Neuronal stem cell (in vitro differentiated cells): ENCODE results near the gene SLC18B1.

ENCODE experiments used
- DNase-seq: peaks from one replicate; pipeline ENCODE4 v3.0.0-alpha.2; 2013; ENCODE audit warnings: low spot score
- H2AFZ ChIP-seq: one replicate; pipeline ENCODE4 v1.6.1; 2013; ENCODE audit warnings: mild to moderate bottlenecking, low read length, inconsistent platforms
- H2AK5ac ChIP-seq: 2 replicates; pipeline ENCODE4 v1.6.1; 2013; ENCODE audit warnings: low read depth, mild to moderate bottlenecking, inconsistent platforms, low read length, moderate library complexity, mixed read lengths
- H2BK120ac ChIP-seq: 2 replicates; pipeline ENCODE4 v1.6.1; 2013; ENCODE audit warnings: low read depth, mild to moderate bottlenecking, inconsistent platforms, low read length, moderate library complexity, mixed read lengths
- H2BK12ac ChIP-seq: one replicate; pipeline ENCODE4 v1.6.1; 2013; ENCODE audit warnings: low read length, inconsistent platforms
- H2BK15ac ChIP-seq: 2 replicates; pipeline ENCODE4 v1.6.1; 2013; ENCODE audit warnings: mild to moderate bottlenecking, low read length, inconsistent platforms, mixed read lengths
- H2BK5ac ChIP-seq: one replicate; pipeline ENCODE4 v1.6.1; 2013; ENCODE audit warnings: inconsistent platforms, mild to moderate bottlenecking, low read length, moderate library complexity
- H3K14ac ChIP-seq: one replicate; pipeline ENCODE4 v1.6.1; 2013; ENCODE audit warnings: low read length, inconsistent platforms
- H3K18ac ChIP-seq: 2 replicates; pipeline ENCODE4 v1.6.1; 2013; ENCODE audit warnings: low read length, inconsistent platforms
- H3K23ac ChIP-seq: 2 replicates; pipeline ENCODE4 v1.6.1; 2013; ENCODE audit warnings: low read depth, mild to moderate bottlenecking, mixed read lengths, low read length, inconsistent platforms; ENCODE audit not compliant: poor library complexity
- H3K27ac ChIP-seq: replicated peaks from 3 replicates; pipeline ENCODE4 v1.5.1; 2013; ENCODE audit warnings: low read length, inconsistent platforms
- H3K27me3 ChIP-seq, 3 experiments: 2 replicates each; pipeline ENCODE4 v1.6.1; 2013; ENCODE audit warnings: low read length in 3 of 3, mild to moderate bottlenecking in 2 of 3, inconsistent platforms in 1 of 3, low read depth in 1 of 3, mixed read lengths in 1 of 3, moderate library complexity in 1 of 3; ENCODE audit not compliant: control insufficient read depth in 3 of 3, insufficient read depth in 3 of 3
- H3K36me3 ChIP-seq, 2 donors: replicated peaks in 1 of 2; 2 replicates each; pipeline ENCODE4 v1.6.1; 2013; ENCODE audit warnings: low read length in 2 of 2; ENCODE audit not compliant: control insufficient read depth in 2 of 2, insufficient read depth in 2 of 2
- H3K4ac ChIP-seq: 2 replicates; pipeline ENCODE4 v1.6.1; 2013; ENCODE audit warnings: inconsistent platforms, mild to moderate bottlenecking, low read length, moderate library complexity
- H3K4me1 ChIP-seq, 2 donors: 1 replicate in 1 of 2; 2 replicates in 1 of 2; pipeline ENCODE4 v1.6.1; 2013; ENCODE audit warnings: low read length in 2 of 2, low read depth in 1 of 2; ENCODE audit not compliant: control insufficient read depth in 2 of 2, insufficient read depth in 1 of 2
- H3K4me2 ChIP-seq: one replicate; pipeline ENCODE4 v1.6.1; 2013; ENCODE audit warnings: mild to moderate bottlenecking, low read length, inconsistent platforms; ENCODE audit not compliant: insufficient read depth, poor library complexity, severe bottlenecking
- H3K4me3 ChIP-seq, 2 donors: 2 replicates each; pipeline ENCODE4 v1.5.1; 2013; ENCODE audit warnings: low read length in 2 of 2, mild to moderate bottlenecking in 2 of 2, inconsistent platforms in 1 of 2, moderate library complexity in 1 of 2
- H3K79me1 ChIP-seq: one replicate; pipeline ENCODE4 v1.6.1; 2013; ENCODE audit warnings: low read depth, mild to moderate bottlenecking, inconsistent platforms, low read length, moderate library complexity
- H3K9ac ChIP-seq: one replicate; pipeline ENCODE4 v1.6.1; 2013; ENCODE audit warnings: mild to moderate bottlenecking, low read depth, low read length, inconsistent platforms; ENCODE audit not compliant: poor library complexity
- H3K9me3 ChIP-seq, 2 donors: replicated peaks in 1 of 2; 2 replicates each; pipeline versions ENCODE3 to v1.6.1; 2013; ENCODE audit warnings: low read length in 2 of 2, mild to moderate bottlenecking in 2 of 2, inconsistent platforms in 1 of 2, low read depth in 1 of 2, mixed read lengths in 1 of 2, moderate library complexity in 1 of 2; ENCODE audit not compliant: control insufficient read depth in 2 of 2, insufficient read depth in 1 of 2
- H4K8ac ChIP-seq: one replicate; pipeline ENCODE4 v1.6.1; 2013; ENCODE audit warnings: low read depth, mild to moderate bottlenecking, inconsistent platforms, low read length, moderate library complexity
- H4K91ac ChIP-seq: one replicate; pipeline ENCODE4 v1.6.1; 2013; ENCODE audit warnings: low read length, low read depth, mild to moderate bottlenecking, inconsistent platforms; ENCODE audit not compliant: poor library complexity
- WGBS, 2 donors: extraction: QIAGEN DNeasy Blood & Tissue Kit; methylation state at CpG; one replicate each; pipeline ENCODE4 v1.1.7; 2013; ENCODE audit warnings: missing lambda C conversion rate in 2 of 2, mixed read lengths in 1 of 2; ENCODE audit not compliant: insufficient read length in 2 of 2, insufficient replicate concordance in 1 of 2; ENCODE audit errors: extremely low coverage in 2 of 2; 5-methylcytosine and 5-hydroxymethylcytosine counted together

SLC18B1 gene

GRCh38 chr6:132736239-132736638, 62.2 kb downstream of the SLC18B1 start:
- no CpG with 5 or more reads among the region's 1 CpG for WGBS, 2 donors
- Histone ChIP-seq H3K36me3 (no peaks in the 10 kb centered on the region), H2BK12ac (no peak overlapping the region), H4K8ac (no peak overlapping the region), H3K9me3 (no peaks in the 10 kb centered on the region), H3K9ac (no peak overlapping the region), H3K27me3 (peaks cover 0 to 2% (median 0%) of the 10 kb centered on the region in 3 experiments), H3K79me1 (no peaks in the 10 kb centered on the region), H3K4ac (no peak overlapping the region), H2AK5ac (no peak overlapping the region), H2BK120ac (no peak overlapping the region), H3K27ac (no peak overlapping the region), H2BK15ac (no peak overlapping the region), H3K18ac (no peak overlapping the region), H3K14ac (no peak overlapping the region), H4K91ac (no peak overlapping the region), H3K4me1 (no peaks in the 10 kb centered on the region), H3K4me2 (no peak overlapping the region), H3K23ac (no peak overlapping the region), H2BK5ac (no peak overlapping the region), H2AFZ (no peak overlapping the region), H3K4me3 (no peak overlapping the region)
- no peak for DNase-seq

DNA sequence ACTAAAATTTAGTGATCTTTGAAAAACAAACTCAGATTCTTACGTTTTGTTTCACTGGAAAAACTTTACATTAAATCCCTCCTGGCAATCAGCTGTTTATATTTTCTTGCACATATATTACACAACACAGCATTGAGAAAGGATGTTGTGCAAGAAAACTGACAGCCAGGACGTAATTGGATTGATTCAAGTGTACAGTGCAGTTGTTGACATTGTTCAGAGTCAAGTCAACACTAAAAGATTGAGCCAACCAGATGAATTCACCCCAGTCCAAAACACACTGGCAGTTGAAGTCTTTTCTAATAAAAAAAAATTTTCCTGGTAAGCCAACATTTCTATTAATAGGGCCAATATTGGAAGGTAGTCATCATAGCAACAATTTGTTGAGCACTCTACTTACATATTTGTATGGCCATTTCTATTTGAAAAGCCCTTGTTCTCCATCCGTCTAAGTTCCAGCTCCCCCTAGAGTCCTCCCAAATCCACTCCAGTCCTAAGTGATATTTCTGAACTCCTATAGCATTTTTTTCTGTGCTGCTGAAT, 63.7 kb downstream of the SLC18B1 start:
- Histone ChIP-seq H4K91ac (no peak overlapping the region), H3K27me3 (peaks cover 0 to 2% (median 0%) of the 10 kb centered on the region in 3 experiments), H2BK5ac (no peak overlapping the region), H2AK5ac (no peak overlapping the region), H3K23ac (no peak overlapping the region), H3K79me1 (no peaks in the 10 kb centered on the region), H4K8ac (no peak overlapping the region), H3K4me1 (no peaks in the 10 kb centered on the region), H3K18ac (no peak overlapping the region), H3K36me3 (no peaks in the 10 kb centered on the region), H2BK15ac (no peak overlapping the region), H3K4ac (no peak overlapping the region), H2BK120ac (no peak overlapping the region), H3K14ac (no peak overlapping the region), H3K9ac (no peak overlapping the region), H3K27ac (no peak overlapping the region), H2AFZ (no peak overlapping the region), H2BK12ac (no peak overlapping the region), H3K4me2 (no peak overlapping the region), H3K4me3 (no peak overlapping the region), H3K9me3 (no peaks in the 10 kb centered on the region)
- DNase-seq = no peak
- no CpG with 5 or more reads among the region's 3 CpGs for WGBS, 2 donors

DNA sequence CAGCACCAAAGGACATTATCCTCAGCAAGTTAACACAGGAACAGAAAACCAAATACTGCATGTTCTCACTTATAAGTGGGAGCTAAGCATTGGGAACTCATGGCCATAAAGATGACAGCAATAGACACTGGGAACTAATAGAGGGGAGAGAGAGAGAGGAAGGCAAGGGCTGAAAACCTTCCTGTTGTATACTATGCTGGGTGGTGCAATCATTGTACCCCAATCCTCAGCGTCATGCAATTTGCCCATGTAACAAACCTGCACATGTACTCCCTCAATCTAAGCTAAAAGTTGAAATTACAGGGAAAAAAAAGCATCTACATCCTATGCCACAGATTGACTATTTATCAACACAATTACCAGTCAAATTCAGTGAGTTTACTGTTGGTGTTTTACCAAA, 64.6 kb downstream of the SLC18B1 start:
- Histone ChIP-seq H2BK120ac (no peak overlapping the region), H3K27ac (no peak overlapping the region), H2AFZ (no peak overlapping the region), H2BK15ac (no peak overlapping the region), H2AK5ac (no peak overlapping the region), H3K27me3 (peaks cover 0 to 2% (median 0%) of the 10 kb centered on the region in 3 experiments), H3K4ac (no peak overlapping the region), H3K14ac (no peak overlapping the region), H4K91ac (no peak overlapping the region), H4K8ac (no peak overlapping the region), H3K9me3 (no peaks in the 10 kb centered on the region), H3K4me2 (no peak overlapping the region), H2BK12ac (no peak overlapping the region), H3K18ac (no peak overlapping the region), H3K4me1 (no peaks in the 10 kb centered on the region), H2BK5ac (no peak overlapping the region), H3K79me1 (no peaks in the 10 kb centered on the region), H3K23ac (no peak overlapping the region), H3K9ac (no peak overlapping the region), H3K36me3 (no peaks in the 10 kb centered on the region), H3K4me3 (no peak overlapping the region)
- WGBS, 2 donors = no CpG with 5 or more reads among the region's 1 CpG
- DNase-seq = no peak

GRCh38 chr6:132733283-132733682, 65.2 kb downstream of the SLC18B1 start:
- no peak overlapping the region for H3K27ac ChIP-seq
- H3K36me3 ChIP-seq = no peaks in the 10 kb centered on the region
- H2BK15ac ChIP-seq = no peak overlapping the region
- H3K4me2 ChIP-seq = no peak overlapping the region
- no peak overlapping the region for H2BK120ac ChIP-seq
- H3K4ac ChIP-seq = no peak overlapping the region
- no peak overlapping the region for H2BK12ac ChIP-seq
- no peak overlapping the region for H3K14ac ChIP-seq
- H4K91ac ChIP-seq = no peak overlapping the region
- H2BK5ac ChIP-seq = no peak overlapping the region
- no peak overlapping the region for H2AFZ ChIP-seq
- no peaks in the 10 kb centered on the region for H3K4me1 ChIP-seq
- DNase-seq = no peak
- H4K8ac ChIP-seq = no peak overlapping the region
- H3K27me3 ChIP-seq = peaks cover 0 to under 1% (median 0%) of the 10 kb centered on the region in 3 experiments
- no peak overlapping the region for H3K18ac ChIP-seq
- no peaks in the 10 kb centered on the region for H3K79me1 ChIP-seq
- no peak overlapping the region for H3K9ac ChIP-seq
- H3K9me3 ChIP-seq = no peaks in the 10 kb centered on the region
- no peak overlapping the region for H3K23ac ChIP-seq
- H3K4me3 ChIP-seq = no peak overlapping the region
- no peak overlapping the region for H2AK5ac ChIP-seq
- no CpG with 5 or more reads among the region's 2 CpGs for WGBS, 2 donors
